Jurkat, Clone E6-1 (cell line): Measurements from ENCODE around the gene CD109.
"Not testable (repeated sequence)": the region's sequence is repeated elsewhere in the genome, so short reads cannot be mapped to it uniquely, and the experiment has no call there.

ENCODE experiments used
- DNase-seq: peaks from one replicate; pipeline ENCODE4 v3.0.0-alpha.2; 2011; ENCODE audit warnings: low read depth, low spot score
- H3K4me3 ChIP-seq: 2 replicates; pipeline ENCODE4 v1.5.1; 2011; ENCODE audit warnings: mild to moderate bottlenecking, low read length, control low read depth, moderate library complexity

Gene CD109

DNA sequence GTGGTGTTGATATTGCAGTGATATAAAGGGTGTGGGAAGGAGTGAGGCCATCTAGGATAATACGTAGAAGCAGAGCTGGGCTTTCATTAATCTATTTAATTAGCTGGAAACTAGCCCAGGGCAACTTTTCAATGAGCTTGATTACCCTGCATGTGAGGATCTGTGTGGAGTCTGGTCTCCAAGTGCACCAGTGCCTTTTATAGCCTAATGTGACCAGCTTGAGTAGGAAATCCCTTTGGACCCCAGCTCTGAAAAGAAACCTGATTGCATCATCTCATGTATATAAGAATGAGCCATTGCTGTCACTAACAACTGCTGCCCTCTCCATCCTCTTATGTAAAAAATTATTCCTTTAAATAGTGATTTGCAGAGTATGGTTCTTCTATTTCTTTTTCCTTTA is 72.6 kb downstream of the CD109 start:
- no peak overlapping the region for H3K4me3 ChIP-seq

DNA sequence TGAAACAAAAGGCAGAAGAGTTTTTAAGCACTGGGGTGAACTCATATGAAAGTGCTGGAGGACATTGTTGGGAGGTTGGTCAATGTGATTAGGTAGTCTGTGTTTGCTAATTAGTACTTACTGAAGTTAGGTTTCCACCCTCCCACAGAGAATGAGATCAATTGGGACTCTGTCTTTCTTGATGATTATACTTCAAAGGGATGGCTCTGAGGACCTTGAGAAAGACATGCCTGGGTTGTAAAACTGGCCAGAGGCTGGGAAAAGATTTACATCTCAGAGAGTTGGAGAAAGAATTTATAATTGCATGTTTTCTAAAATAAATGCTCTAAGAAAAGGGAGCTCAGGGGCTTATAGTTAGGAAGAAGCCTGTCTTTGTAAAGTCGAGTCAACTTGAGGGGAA is 74.0 kb downstream of the CD109 start:
- H3K4me3 ChIP-seq = no peak overlapping the region
- DNase-seq = no peak

More for the DNA sequence above, 72.6 kb downstream of the CD109 start:
- DNase-seq = no peak

DNA sequence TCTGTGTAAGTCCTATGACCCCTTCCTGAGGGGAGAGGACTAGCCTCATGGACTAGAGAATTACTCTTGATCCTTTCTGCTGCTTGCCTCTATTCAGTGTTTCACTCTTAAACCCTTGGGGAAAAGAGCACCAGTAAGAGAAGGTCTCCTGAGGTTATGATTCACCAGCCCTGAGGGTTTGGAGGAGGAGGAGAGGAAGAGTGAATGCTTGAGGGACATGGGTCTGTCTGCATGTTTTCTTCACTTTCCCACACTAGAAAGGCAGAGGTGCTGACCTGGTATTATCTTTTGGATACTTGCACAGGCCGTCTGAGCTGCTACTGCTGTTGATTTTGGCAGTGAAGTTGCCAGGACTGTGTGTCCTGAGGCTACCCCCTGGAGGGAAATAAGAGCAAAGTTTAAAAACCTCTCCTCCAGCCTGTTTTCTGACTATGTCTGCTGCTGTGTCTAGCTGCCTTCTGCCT is 78.3 kb downstream of the CD109 start:
- H3K4me3 ChIP-seq = no peak overlapping the region
- DNase-seq = no peak

GRCh38 chr6:73779943-73780342 is 83.9 kb downstream of the CD109 start:
- DNase-seq = no peak
- no peak overlapping the region for H3K4me3 ChIP-seq

GRCh38 chr6:73782911-73783310 is 86.9 kb downstream of the CD109 start:
- DNase-seq = no peak
- no peak overlapping the region for H3K4me3 ChIP-seq

GRCh38 chr6:73784726-73785505 is 88.9 kb downstream of the CD109 start:
- no peak for DNase-seq
- H3K4me3 ChIP-seq = no peak overlapping the region

DNA sequence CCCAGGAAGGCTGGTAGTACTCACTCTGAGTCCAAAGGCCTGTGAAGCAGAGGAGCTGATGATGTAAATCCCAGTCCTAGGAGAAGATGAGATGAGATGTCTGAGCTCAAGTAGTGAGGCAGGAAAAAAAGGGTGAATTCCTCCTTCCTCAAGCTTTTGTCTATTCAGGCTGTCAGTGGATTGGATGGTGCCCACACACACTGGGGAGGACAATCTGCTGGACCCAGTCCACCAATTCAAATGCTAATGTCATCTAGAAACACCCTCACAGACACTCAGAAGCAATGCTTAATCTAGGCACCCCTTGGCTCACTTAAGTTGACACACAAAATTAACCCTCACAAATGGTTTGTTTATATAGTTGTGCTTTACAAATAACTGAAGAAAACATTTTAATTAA is 94.6 kb downstream of the CD109 start:
- DNase-seq = no peak
- no peak overlapping the region for H3K4me3 ChIP-seq

GRCh38 chr6:73791336-73791735 is 95.3 kb downstream of the CD109 start:
- no peak overlapping the region for H3K4me3 ChIP-seq
- DNase-seq = no peak

GRCh38 chr6:73792738-73793137 is 96.7 kb downstream of the CD109 start:
- no peak for DNase-seq
- H3K4me3 ChIP-seq = no peak overlapping the region

- H3K4me3 ChIP-seq = no peak overlapping the region
- DNase-seq = no peak
These were observed 100.9 kb downstream of the CD109 start for GRCh38 chr6:73796881-73797280.

DNA sequence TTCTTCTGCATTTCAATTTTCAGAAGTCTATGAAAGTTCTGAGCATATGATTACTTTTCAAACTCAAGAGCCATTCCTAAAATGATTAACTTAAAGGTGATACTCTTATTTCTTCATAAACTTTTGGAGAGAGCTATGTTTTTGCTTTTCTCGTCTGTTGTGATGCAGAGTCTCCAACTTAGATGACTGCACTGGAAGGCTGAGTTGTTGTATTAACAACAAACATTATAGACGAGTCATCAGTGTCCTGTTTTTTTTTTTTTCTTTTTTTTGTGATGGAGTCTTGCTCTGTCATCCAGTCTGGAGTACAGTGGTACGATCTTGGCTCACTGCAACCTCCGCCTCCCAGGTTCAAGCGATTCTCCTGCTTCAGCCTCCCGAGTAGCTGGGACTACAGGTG is 101.9 kb downstream of the CD109 start:
- H3K4me3 ChIP-seq = no peak overlapping the region
- no peak for DNase-seq

DNA sequence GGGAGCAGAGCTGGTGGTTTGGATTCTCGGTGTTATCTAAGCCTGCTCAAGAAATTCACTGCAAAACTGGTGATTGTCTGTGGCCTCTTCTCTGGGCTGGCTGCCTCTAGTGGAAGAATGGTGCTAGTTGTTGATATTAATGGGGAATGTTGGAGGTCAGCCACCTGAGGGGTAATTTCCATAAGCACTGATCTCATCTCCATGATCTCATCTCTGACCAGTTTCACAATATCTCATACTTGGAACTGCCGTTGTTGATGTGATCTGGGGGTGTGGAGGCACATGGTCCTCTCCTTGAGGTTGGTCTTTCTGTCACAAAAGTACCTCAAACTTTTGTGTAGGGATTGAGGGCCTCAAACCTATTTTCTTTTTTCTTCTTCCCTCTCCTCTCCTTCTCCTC is 102.6 kb downstream of the CD109 start:
- no peak overlapping the region for H3K4me3 ChIP-seq
- DNase-seq = no peak

- no peak overlapping the region for H3K4me3 ChIP-seq
- DNase-seq = no peak
These were observed 105.0 kb downstream of the CD109 start for GRCh38 chr6:73800997-73801396.

DNA sequence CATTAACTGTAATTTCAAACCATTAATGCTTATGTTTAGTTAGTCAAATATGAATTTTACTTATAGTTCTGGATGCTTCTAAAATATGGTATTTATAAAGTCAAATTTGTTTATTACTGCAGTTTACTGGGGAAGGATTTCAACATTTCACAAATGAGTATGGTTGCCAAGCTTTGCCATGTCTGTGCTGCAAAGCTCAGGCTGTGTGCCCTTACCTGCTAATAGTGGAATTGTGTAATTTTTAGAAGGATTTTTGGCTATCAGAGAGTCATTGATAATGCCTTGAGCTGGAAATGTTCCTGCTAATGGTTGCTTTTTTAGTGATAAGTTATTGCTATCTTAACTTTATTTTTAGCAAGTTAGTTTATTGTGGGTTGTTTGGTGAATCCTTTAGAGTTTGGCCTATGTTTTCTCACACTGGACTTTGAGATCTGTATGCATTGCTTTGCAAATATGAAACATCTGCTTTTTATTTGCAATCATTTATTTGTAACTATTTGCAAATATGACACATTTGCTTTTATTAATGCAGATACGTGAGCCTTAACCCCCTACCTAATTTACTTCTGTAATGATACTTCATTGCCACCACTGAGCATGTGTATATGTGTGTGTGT is 105.8 kb downstream of the CD109 start:
- DNase-seq = no peak
- H3K4me3 ChIP-seq = no peak overlapping the region

GRCh38 chr6:73802366-73802765 is 106.4 kb downstream of the CD109 start:
- DNase-seq = no peak

DNA sequence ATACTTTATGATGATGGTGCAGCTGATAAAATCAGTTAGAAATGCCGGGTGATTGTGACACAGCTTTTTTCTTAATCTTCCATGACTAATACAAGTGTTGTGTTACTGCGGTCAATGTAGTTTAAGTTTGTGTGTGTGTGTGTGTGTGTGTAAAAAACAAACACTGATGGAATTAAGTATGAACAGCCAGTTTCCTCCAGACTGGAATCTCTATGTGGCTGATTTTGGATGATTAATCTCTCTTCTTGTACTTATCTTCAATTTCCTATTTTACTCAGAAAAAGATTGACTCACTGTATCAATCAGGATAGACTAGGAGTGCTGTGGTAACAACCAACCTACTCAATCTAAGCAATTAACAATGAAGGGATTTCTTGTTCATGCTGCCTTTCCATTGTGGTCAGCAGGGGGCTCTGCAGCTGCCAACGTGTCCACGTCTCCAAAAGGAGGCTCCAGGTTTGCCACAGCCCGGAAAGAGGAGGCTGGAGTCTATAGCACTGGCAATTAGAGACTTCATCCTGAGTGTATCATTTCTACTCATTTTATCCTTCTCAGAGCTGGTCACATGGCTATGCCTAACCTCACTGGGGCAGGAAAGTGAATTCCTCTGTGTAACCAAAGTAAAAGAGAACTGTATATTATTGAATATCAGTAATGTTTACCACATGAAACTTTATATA is 107.7 kb downstream of the CD109 start:
- peak; percentile 8 for DNase-seq
- H3K4me3 ChIP-seq = no peak overlapping the region

More at GRCh38 chr6:73802366-73802765, 106.4 kb downstream of the CD109 start:
- H3K4me3 ChIP-seq = no peak overlapping the region

GRCh38 chr6:73805221-73805620 is 109.2 kb downstream of the CD109 start:
- H3K4me3 ChIP-seq, DNase-seq: not testable (repeated sequence)

DNA sequence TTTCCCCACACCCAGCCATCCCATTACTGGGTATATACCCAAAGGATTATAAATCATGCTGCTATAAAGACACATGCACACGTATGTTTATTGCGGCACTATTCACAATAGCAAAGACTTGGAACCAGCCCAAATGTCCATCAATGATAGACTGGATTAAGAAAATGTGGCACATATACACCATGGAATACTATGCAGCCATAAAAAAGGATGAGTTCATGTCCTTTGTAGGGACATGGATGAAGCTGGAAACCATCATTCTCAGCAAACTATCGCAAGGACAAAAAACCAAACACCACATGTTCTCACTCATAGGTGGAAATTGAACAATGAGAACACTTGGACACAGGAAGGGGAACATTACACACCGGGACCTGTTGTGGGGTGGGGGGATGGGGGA is 110.0 kb downstream of the CD109 start:
- H3K4me3 ChIP-seq, DNase-seq: not testable (repeated sequence)

- no peak for DNase-seq
- no peak overlapping the region for H3K4me3 ChIP-seq
These were observed 115.7 kb downstream of the CD109 start for GRCh38 chr6:73811706-73812105.

GRCh38 chr6:73817253-73817652 is 121.2 kb downstream of the CD109 start:
- H3K4me3 ChIP-seq = no peak overlapping the region
- DNase-seq = no peak
